H1 (cell line): ENCODE measurements around the gene FGF23. TPM values are rescaled to one million over a fixed set of nuclear protein-coding genes. Genes with fewer than 3 reads are reported as not detected.
A peak's percentile ranks its signal among the peaks of the same experiment; 100 is the strongest.

Source experiments
- CTCF ChIA-PET: fragments of 300-600 bp; sonication (Branson Sonifier 250); formaldehyde crosslinking; loops from one replicate; lab custom pipeline; 2021; ENCODE audit not compliant: partially characterized antibody; lab: Charles Lee
- POLR2A ChIA-PET: fragments of 300-600 bp; sonication (Branson Sonifier 250); formaldehyde crosslinking; loops from one replicate; lab custom pipeline; 2021; ENCODE audit warnings: inconsistent platforms; ENCODE audit not compliant: partially characterized antibody; lab: Charles Lee
- DNase-seq, 2 experiments: peaks; one replicate each; pipeline versions ENCODE4 v3.0.0 to v3.0.0-alpha.2; 2010 to 2022; ENCODE audit warnings: low spot score in 2 of 2, low read depth in 1 of 2, mixed read lengths in 1 of 2
- FAIRE-seq: peaks from 2 replicates; lab custom pipeline; 2011; peaks lifted over from hg19 to GRCh38; lab: Jason Lieb, UNC
- H2AFZ ChIP-seq: 2 replicates; pipeline ENCODE4 v1.8.1; 2012; ENCODE audit warnings: low read length, inconsistent platforms
- H2AK5ac ChIP-seq: 2 replicates; pipeline ENCODE4 v1.6.1; 2013; ENCODE audit warnings: low read depth, low read length
- H2BK120ac ChIP-seq: replicated peaks from 2 replicates; pipeline ENCODE3; 2013; ENCODE audit warnings: low read depth, low read length, inconsistent platforms
- H2BK12ac ChIP-seq: 2 replicates; pipeline ENCODE4 v1.6.1; 2013; ENCODE audit warnings: low read depth, low read length
- H2BK15ac ChIP-seq: 2 replicates; pipeline ENCODE4 v1.6.1; 2013; ENCODE audit warnings: low read length
- H2BK20ac ChIP-seq: 2 replicates; pipeline ENCODE4 v1.6.1; 2013; ENCODE audit warnings: low read length
- H2BK5ac ChIP-seq: 2 replicates; pipeline ENCODE4 v1.6.1; 2013; ENCODE audit warnings: low read depth, low read length
- H3K14ac ChIP-seq: 2 replicates; pipeline ENCODE4 v1.6.1; 2013; ENCODE audit warnings: inconsistent platforms; ENCODE audit not compliant: insufficient read length
- H3K18ac ChIP-seq: 2 replicates; pipeline ENCODE4 v1.6.1; 2013; ENCODE audit warnings: low read length; ENCODE audit errors: extremely low read depth
- H3K23ac ChIP-seq: 2 replicates; pipeline ENCODE4 v1.6.1; 2013; ENCODE audit warnings: inconsistent platforms; ENCODE audit not compliant: insufficient read length
- H3K23me2 ChIP-seq: 2 replicates; pipeline ENCODE4 v1.6.1; 2013; ENCODE audit warnings: low read depth, low read length
- H3K27ac ChIP-seq: 2 replicates; pipeline ENCODE4 v1.6.1; 2011; ENCODE audit warnings: low read depth, low read length, inconsistent platforms
- H3K27me3 ChIP-seq, 4 experiments: replicated peaks in 1 of 4; 1 replicate in 1 of 4; 2 replicates in 3 of 4; pipeline versions ENCODE4 v1.6.1 to v1.8.1; 2011 to 2013; ENCODE audit warnings: low read length in 3 of 4, mild to moderate bottlenecking in 3 of 4, inconsistent platforms in 2 of 4, mixed read lengths in 2 of 4, moderate library complexity in 1 of 4; ENCODE audit not compliant: control insufficient read depth in 3 of 4, insufficient read depth in 3 of 4; ENCODE audit errors: extremely low read depth in 1 of 4
- H3K36me3 ChIP-seq, 4 experiments: 2 replicates each; pipeline versions ENCODE4 v1.6.1 to v1.8.1; 2011 to 2013; ENCODE audit warnings: mild to moderate bottlenecking in 4 of 4, low read length in 3 of 4, moderate library complexity in 2 of 4, control low read depth in 1 of 4, inconsistent platforms in 1 of 4; ENCODE audit not compliant: insufficient read depth in 4 of 4, control insufficient read depth in 2 of 4
- H3K4ac ChIP-seq: replicated peaks from 2 replicates; pipeline ENCODE3; 2013; ENCODE audit warnings: low read length, low read depth, mixed read lengths, inconsistent platforms; ENCODE audit not compliant: insufficient read length
- H3K4me1 ChIP-seq, 4 experiments: replicated peaks in 1 of 4; 1 replicate in 1 of 4; 2 replicates in 3 of 4; pipeline versions ENCODE4 v1.6.1 to v1.8.1; 2011 to 2013; ENCODE audit warnings: low read length in 3 of 4, inconsistent platforms in 2 of 4, mixed read lengths in 1 of 4; ENCODE audit not compliant: insufficient read depth in 4 of 4, control insufficient read depth in 3 of 4
- H3K4me2 ChIP-seq, 2 experiments: 2 replicates each; pipeline versions ENCODE4 v1.6.1 to v1.8.1; 2011 to 2013; ENCODE audit warnings: low read depth in 2 of 2, low read length in 2 of 2, control low read depth in 1 of 2, inconsistent platforms in 1 of 2, mild to moderate bottlenecking in 1 of 2; ENCODE audit not compliant: insufficient read depth in 1 of 2
- H3K4me3 ChIP-seq, 4 experiments: fragments of 200-600, 300-600 bp in 1 of 4; sonication (generic), shearing (Covaris generic), sonication (Bioruptor Twin) in 1 of 4; 2 replicates each; pipeline versions ENCODE4 v1.5.1 to v1.8.1; 2011 to 2016; ENCODE audit warnings: low read length in 4 of 4, low read depth in 3 of 4, control low read depth in 2 of 4, inconsistent platforms in 2 of 4, mild to moderate bottlenecking in 2 of 4, mixed read lengths in 1 of 4, moderate library complexity in 1 of 4; ENCODE audit not compliant: insufficient read depth in 2 of 4; ENCODE audit errors: extremely low read depth in 1 of 4
- H3K56ac ChIP-seq: replicated peaks from 2 replicates; pipeline ENCODE3; 2013; ENCODE audit warnings: low read depth, mild to moderate bottlenecking, mixed read lengths, low read length, inconsistent platforms; ENCODE audit not compliant: insufficient read length
- H3K79me1 ChIP-seq: 2 replicates; pipeline ENCODE4 v1.6.1; 2013; ENCODE audit warnings: low read depth, low read length, control low read depth
- H3K79me2 ChIP-seq, 2 experiments: 2 replicates each; pipeline versions ENCODE4 v1.6.1 to v1.8.1; 2012 to 2013; ENCODE audit warnings: low read length in 2 of 2, mild to moderate bottlenecking in 2 of 2, inconsistent platforms in 1 of 2; ENCODE audit not compliant: insufficient read depth in 2 of 2, control insufficient read depth in 1 of 2
- H3K9ac ChIP-seq, 4 experiments: replicated peaks in 1 of 4; 1 replicate in 1 of 4; 2 replicates in 3 of 4; pipeline versions ENCODE4 v1.6.1 to v1.8.1; 2011 to 2013; ENCODE audit warnings: low read depth in 3 of 4, low read length in 3 of 4, control low read depth in 2 of 4, mild to moderate bottlenecking in 2 of 4, moderate library complexity in 2 of 4, inconsistent platforms in 1 of 4; ENCODE audit errors: extremely low read depth in 1 of 4
- H3K9me3 ChIP-seq, 2 experiments: 2 replicates each; pipeline versions ENCODE4 v1.6.1 to v1.8.1; 2012 to 2013; ENCODE audit warnings: mild to moderate bottlenecking in 2 of 2, moderate library complexity in 2 of 2, control low read depth in 1 of 2, inconsistent platforms in 1 of 2, low read depth in 1 of 2, low read length in 1 of 2, mixed read lengths in 1 of 2; ENCODE audit not compliant: insufficient read depth in 2 of 2
- H4K20me1 ChIP-seq, 2 experiments: replicated peaks in 1 of 2; 2 replicates each; pipeline versions ENCODE3 to v1.8.1; 2011 to 2013; ENCODE audit warnings: inconsistent platforms in 2 of 2, low read length in 2 of 2, mild to moderate bottlenecking in 1 of 2; ENCODE audit not compliant: insufficient read depth in 2 of 2, control insufficient read depth in 1 of 2
- H4K5ac ChIP-seq: 2 replicates; pipeline ENCODE4 v1.6.1; 2013; ENCODE audit warnings: low read length, low read depth, mixed read lengths, inconsistent platforms; ENCODE audit not compliant: insufficient read length
- H4K8ac ChIP-seq: 2 replicates; pipeline ENCODE4 v1.8.0; 2013; ENCODE audit warnings: mild to moderate bottlenecking, moderate library complexity, low read length, inconsistent platforms; ENCODE audit not compliant: insufficient read depth; ENCODE audit errors: extremely low read depth
- H4K91ac ChIP-seq: replicated peaks from 2 replicates; pipeline ENCODE3; 2013; ENCODE audit warnings: low read length, mixed read lengths, inconsistent platforms; ENCODE audit not compliant: insufficient read length
- ASH2L ChIP-seq: fragments of 200-600, 300-600 bp; sonication (generic); IDR thresholded peaks from one replicate; pipeline ENCODE4 v1.7.1; 2017; ENCODE audit warnings: low read length
- PHF8 ChIP-seq: fragments of 200-600 bp; sonication (generic); conservative IDR thresholded peaks from 2 replicates; pipeline ENCODE4 v1.7.1; 2012; ENCODE audit warnings: low read depth, mild to moderate bottlenecking, inconsistent platforms, low read length, moderate library complexity
- POLR2A ChIP-seq, 2 experiments: IDR thresholded peaks; 1 replicate in 1 of 2; 2 replicates in 1 of 2; pipeline ENCODE4 v1.6.1; 2011; ENCODE audit warnings: low read depth in 2 of 2, low read length in 2 of 2, mild to moderate bottlenecking in 2 of 2; ENCODE audit errors: control extremely low read depth in 1 of 2
- POLR2AphosphoS5 ChIP-seq: IDR thresholded peaks from 2 replicates; pipeline ENCODE4 v1.6.1; 2011; ENCODE audit warnings: low read depth, low read length
- RFX5 ChIP-seq: IDR thresholded peaks from 2 replicates; pipeline ENCODE4 v1.6.1; 2011; ENCODE audit warnings: low read depth, low read length, improper control_type of control experiment, borderline replicate concordance
- SAP30 ChIP-seq: fragments of 300-600 bp; sonication (generic); IDR thresholded peaks from 2 replicates; pipeline ENCODE4 v1.7.1; 2012; ENCODE audit warnings: low read length, moderate library complexity, mild to moderate bottlenecking, inconsistent platforms; ENCODE audit not compliant: insufficient read depth, insufficient replicate concordance
- SP1 ChIP-seq: IDR thresholded peaks from 2 replicates; pipeline ENCODE4 v1.6.1; 2011; ENCODE audit warnings: low read depth, low read length
- TAF1 ChIP-seq: IDR thresholded peaks from 2 replicates; pipeline ENCODE4 v1.6.1; 2011; ENCODE audit warnings: mild to moderate bottlenecking, low read depth, low read length
- TEAD4 ChIP-seq: IDR thresholded peaks from 2 replicates; pipeline ENCODE4 v1.6.1; 2012; ENCODE audit warnings: low read depth, low read length, inconsistent platforms, mixed read lengths
- YY1 ChIP-seq: IDR thresholded peaks from 2 replicates; pipeline ENCODE4 v1.6.1; 2011; ENCODE audit warnings: low read depth, mild to moderate bottlenecking, low read length
- WGBS, 2 experiments: shearing (Covaris generic) in 1 of 2; methylation state at CpG; one replicate each; pipeline versions ENCODE4 v1.1.6 to v1.1.7; 2013 to 2015; ENCODE audit warnings: low lambda C conversion rate in 2 of 2, mixed read lengths in 2 of 2, inconsistent platforms in 1 of 2, low coverage in 1 of 2, missing lambda C conversion rate in 1 of 2; ENCODE audit not compliant: insufficient replicate concordance in 2 of 2, insufficient coverage in 1 of 2, insufficient read length in 1 of 2; ENCODE audit errors: extremely low coverage in 1 of 2, missing lambda C conversion rate in 1 of 2; 5-methylcytosine and 5-hydroxymethylcytosine counted together
- polyA plus RNA-seq, 7 experiments: library from polyadenylated mRNA; depleted of rRNA in 3 of 7; stranded (reverse) in 5 of 7; unstranded in 2 of 7; fragments of >200 nt in 5 of 7; fragments of 200-250 nt in 2 of 7; gene quantifications; 1 replicate in 5 of 7; 2 replicates in 1 of 7; 4 replicates in 1 of 7; pipeline versions ENCODE4 v1.2.1 to v1.2.3, GENCODE V29; 2011 to 2013; ENCODE audit warnings: missing spikeins in 2 of 7, mixed read lengths in 2 of 7
- total RNA-seq: library from RNA; stranded (reverse); fragmentation: NEBNext Ultra II Directional; extraction: Animal tissue kit (Norgen Biotek cat#: 25700); gene quantifications from 2 replicates; pipeline ENCODE4 v1.2.1, GENCODE V29; 2021

Gene FGF23
- total and polyA plus RNA-seq, 2 of the 8 experiments (the other 6 are each of a cell fraction or from before 2014, with no cell fraction given) = 0.35 to 0.67 TPM

DNA sequence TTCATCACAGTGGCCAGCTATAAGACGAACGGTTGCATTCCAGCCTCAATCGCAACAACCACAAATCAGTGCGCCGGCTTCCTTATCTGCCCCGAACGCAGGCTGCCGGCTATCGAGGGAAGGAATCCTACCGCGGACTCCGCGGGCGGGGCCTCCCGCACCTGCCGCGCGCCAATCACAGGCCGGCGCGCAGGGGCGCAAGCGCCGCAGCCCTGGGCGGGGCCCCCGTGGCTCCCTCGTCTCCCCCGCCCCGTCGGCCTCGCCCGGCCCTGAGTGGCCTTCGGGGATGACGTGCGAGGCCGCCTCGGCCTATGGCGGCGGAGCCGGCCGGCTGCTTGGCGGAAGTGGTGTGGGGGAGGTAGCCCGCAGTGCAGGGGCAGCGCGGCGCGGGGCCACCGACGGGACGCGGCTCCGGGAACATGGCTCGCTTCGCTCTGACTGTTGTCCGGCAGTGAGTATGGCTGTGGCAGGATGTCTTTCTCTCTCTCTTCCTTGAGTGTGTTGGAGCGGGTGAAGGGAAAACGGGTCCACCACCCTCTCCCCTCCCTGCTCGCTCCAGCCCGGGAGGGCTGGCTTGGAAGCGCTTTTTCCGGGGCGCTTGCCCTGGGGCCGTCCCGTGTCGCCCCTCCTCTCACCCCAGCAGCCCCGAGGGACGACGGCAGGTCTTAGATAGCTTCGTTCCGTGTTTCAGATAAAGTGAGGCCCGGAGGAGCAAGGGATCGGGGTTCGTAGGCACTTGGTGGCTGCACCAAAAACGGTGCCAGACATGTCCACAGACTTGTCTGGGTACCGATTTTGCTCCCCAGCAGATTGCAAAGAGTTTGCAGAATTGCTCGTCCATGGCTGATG lies 58.4 kb downstream of the FGF23 start, which contains the start of gene TIGAR:
TSS of gene TIGAR (plus strand) at position 361 of the 849 bp plus-strand sequence. CDS start at position 420, 59 bp downstream.
- CTCF ChIA-PET = interaction anchor here (0.6 to 1.2 kb wide), 2 partner anchors 8 to 284 kb away, joined by 3 to 5 read pairs; no protein-coding TSS in a partner anchor
- TF ChIP-seq RFX5 (no peak; the same call in 1 of the 2 replicates), TEAD4 (no peak; the same call in 1 of the 2 replicates), SP1 (peak; percentile 52; the same call in 1 of the 2 replicates), POLR2AphosphoS5 (peak; percentile 91), YY1 (0 out of 2 replicates have a peak, but pooled peaks have one; percentile 59), TAF1 (peak; percentile 87), POLR2A (IDR thresholded peaks at IDR 0.05; ENCODE audit: control extremely low read depth in 1 of 2, low read depth in 2 of 2, low read length in 2 of 2) (peak; percentile 82 to 90), SAP30 (peak; percentile 73), ASH2L (peak; percentile 94), PHF8 (peak; percentile 83)

More for the DNA sequence above, 58.4 kb downstream of the FGF23 start, which contains the start of gene TIGAR:
- Histone ChIP-seq H3K4me2 (peak within 1 kb of the TSS; percentile 84 to 87), H3K9me3 (no peaks in the 10 kb centered on the region; a peak in 1 of 4 replicates), H3K27me3 (peaks cover 0 to 3% (median 0%) of the 10 kb centered on the region in 4 experiments; a peak in 2 of 7 replicates), H2BK20ac (no peak within 1 kb of the TSS), H3K14ac (peak within 1 kb of the TSS; percentile 92), H3K4me1 (peaks cover 0 to 6% (median 1%) of the 10 kb centered on the region in 4 experiments; a peak in 4 of 7 replicates), H3K9ac (peak within 1 kb of the TSS; percentile 68 to 91 (median 74)), H3K23me2 (peaks cover 13% of the 10 kb centered on the region; the same call in 1 of the 2 replicates), H3K18ac (peak within 1 kb of the TSS; percentile 68), H3K36me3 (peaks cover 2 to 6% (median 3%) of the 10 kb centered on the region in 4 experiments; a peak in 4 of 8 replicates), H3K79me1 (no peaks in the 10 kb centered on the region), H4K91ac (peak within 1 kb of the TSS; percentile 95), H4K20me1 (no peaks in the 10 kb centered on the region), H2BK12ac (peak within 1 kb of the TSS; percentile 80; the same call in 1 of the 2 replicates), H3K27ac (peak within 1 kb of the TSS; percentile 83), H2BK15ac (peak within 1 kb of the TSS; percentile 98; the same call in 1 of the 2 replicates), H3K23ac (no peak within 1 kb of the TSS), H4K5ac (peak within 1 kb of the TSS; percentile 83), H4K8ac (peak within 1 kb of the TSS; percentile 91), H3K4me3 (peak within 1 kb of the TSS; percentile 78 to 95 (median 88)), H3K56ac (no peak within 1 kb of the TSS), H2BK120ac (peak within 1 kb of the TSS; percentile 54), H3K79me2 (peaks cover 0 to 33% of the 10 kb centered on the region in 2 experiments; a peak in 2 of 4 replicates), H3K4ac (peak within 1 kb of the TSS; percentile 39), H2BK5ac (peak within 1 kb of the TSS; percentile 73; the same call in 1 of the 2 replicates), H2AK5ac (peak within 1 kb of the TSS; percentile 24; the same call in 1 of the 2 replicates), H2AFZ (peak within 1 kb of the TSS; percentile 89; the same call in 1 of the 2 replicates)
- WGBS, 2 experiments = 1% methylated on average over 74 of the region's 76 CpGs; no CpG with 5 or more reads in 1 of the 2 experiments
- DNase-seq = peak; percentile 75 to 89
- POLR2A ChIA-PET = interaction anchor here (1.2 to 3.3 kb wide), 5 partner anchors 9 to 60 kb away, joined by 3 to 16 read pairs (median 6); partner anchors contain the start of gene CCND2
- no peak for FAIRE-seq
